Uterus (tissue), 2 donors: ENCODE results near the gene UBL5.
"Not testable (repeated sequence)": the region's sequence is repeated elsewhere in the genome, so short reads cannot be mapped to it uniquely, and the experiment has no call there.

Source experiments
- POLR2A ChIP-seq, 2 donors: fragments of 450-650 bp; IDR thresholded peaks; one replicate each; pipeline ENCODE4 v1.6.1; 2016; ENCODE audit warnings: antibody characterized with exemption in 2 of 2, mild to moderate bottlenecking in 1 of 2, moderate library complexity in 1 of 2
- TF ChIP-seq, protein P1 (sequence below), 4 experiments: fragments of 200-600 bp in 2 of 4; fragments of 450-650 bp in 2 of 4; sonication (generic) in 2 of 4; IDR thresholded peaks; one replicate each; pipeline ENCODE4 v1.5.1; 2016 to 2019; ENCODE audit warnings: antibody characterized with exemption in 4 of 4, mild to moderate bottlenecking in 2 of 4, moderate library complexity in 1 of 4

DNA sequence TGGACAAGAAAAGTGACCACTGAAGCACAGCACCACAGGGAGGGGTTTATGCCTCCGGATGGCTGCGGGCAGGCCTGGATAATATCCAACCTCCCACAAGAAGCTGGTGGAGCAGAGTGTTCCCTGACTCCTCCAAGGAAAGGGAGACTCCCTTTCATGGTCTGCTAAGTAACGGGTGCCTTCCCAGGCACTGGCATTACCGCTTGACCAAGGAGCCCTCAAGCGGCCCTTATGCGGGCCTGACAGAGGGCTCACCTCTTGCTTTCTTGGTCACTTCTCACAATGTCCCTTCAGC lies 36.7 kb upstream of the UBL5 start:
- TF ChIP-seq, protein P1, sequence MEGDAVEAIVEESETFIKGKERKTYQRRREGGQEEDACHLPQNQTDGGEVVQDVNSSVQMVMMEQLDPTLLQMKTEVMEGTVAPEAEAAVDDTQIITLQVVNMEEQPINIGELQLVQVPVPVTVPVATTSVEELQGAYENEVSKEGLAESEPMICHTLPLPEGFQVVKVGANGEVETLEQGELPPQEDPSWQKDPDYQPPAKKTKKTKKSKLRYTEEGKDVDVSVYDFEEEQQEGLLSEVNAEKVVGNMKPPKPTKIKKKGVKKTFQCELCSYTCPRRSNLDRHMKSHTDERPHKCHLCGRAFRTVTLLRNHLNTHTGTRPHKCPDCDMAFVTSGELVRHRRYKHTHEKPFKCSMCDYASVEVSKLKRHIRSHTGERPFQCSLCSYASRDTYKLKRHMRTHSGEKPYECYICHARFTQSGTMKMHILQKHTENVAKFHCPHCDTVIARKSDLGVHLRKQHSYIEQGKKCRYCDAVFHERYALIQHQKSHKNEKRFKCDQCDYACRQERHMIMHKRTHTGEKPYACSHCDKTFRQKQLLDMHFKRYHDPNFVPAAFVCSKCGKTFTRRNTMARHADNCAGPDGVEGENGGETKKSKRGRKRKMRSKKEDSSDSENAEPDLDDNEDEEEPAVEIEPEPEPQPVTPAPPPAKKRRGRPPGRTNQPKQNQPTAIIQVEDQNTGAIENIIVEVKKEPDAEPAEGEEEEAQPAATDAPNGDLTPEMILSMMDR (IDR thresholded peaks at IDR 0.05), result not testable (repeated sequence)
- TF ChIP-seq POLR2A (IDR thresholded peaks at IDR 0.05), result not testable (repeated sequence)
